GM18907 (cell line): ENCODE data around the gene PIK3IP1.
"Not testable (repeated sequence)": the region's sequence is repeated elsewhere in the genome, so short reads cannot be mapped to it uniquely, and the experiment has no call there.

ENCODE experiments used
- ATAC-seq: cut with Tn5 transposase; IDR thresholded peaks from one replicate; pipeline ENCODE4 v1.9.1; 2021; ENCODE audit warnings: mild to moderate bottlenecking, moderate library complexity; ENCODE audit not compliant: unreplicated experiment

Gene PIK3IP1

GRCh38 chr22:31259798-31260473 is 32.4 kb downstream of the PIK3IP1 start:
- ATAC-seq, result no peak

GRCh38 chr22:31253949-31254348 is 38.3 kb downstream of the PIK3IP1 start:
- ATAC-seq, result no peak

DNA sequence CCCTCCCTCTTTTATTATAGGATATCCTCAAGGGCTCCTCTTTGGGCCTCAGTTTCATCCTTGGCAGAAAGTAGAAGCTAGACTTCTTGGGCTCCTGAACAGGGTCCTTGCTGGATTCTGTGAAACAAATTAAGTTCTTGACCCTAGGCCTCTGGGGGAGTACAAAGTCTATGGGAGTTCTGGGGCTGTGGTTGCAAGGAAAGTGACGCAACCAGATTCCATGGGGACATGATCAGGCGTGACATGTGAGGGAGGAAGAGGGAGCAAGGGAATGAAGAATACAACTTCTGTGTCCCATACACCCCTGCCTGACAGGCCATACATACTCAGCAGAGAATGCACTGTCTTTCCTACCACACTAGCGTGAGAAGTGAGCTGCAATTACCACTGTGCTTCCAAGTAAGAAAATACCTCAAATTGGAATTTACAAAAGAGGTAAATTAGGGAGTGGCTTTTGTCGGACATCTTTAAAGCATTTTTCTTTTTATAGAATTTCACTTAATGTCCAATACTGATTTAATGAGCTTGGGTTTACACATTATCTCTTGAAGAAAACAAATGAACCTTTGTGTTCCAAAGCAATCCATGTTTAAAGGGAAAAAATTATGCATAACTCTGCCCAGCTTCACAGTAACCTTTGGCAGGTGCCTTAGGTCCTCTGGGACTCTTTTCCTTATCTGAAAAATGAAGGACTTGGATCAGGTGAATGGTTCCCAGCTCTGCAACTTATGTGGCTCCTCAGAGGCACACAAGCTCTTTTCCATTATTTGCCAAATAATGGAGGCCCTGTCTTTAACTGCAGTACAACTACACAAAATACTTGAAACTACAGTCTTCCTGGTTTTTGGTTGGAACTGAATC is 41.3 kb downstream of the PIK3IP1 start:
- ATAC-seq, result no peak

GRCh38 chr22:31248965-31249958 is 43.0 kb downstream of the PIK3IP1 start:
- no peak for ATAC-seq

DNA sequence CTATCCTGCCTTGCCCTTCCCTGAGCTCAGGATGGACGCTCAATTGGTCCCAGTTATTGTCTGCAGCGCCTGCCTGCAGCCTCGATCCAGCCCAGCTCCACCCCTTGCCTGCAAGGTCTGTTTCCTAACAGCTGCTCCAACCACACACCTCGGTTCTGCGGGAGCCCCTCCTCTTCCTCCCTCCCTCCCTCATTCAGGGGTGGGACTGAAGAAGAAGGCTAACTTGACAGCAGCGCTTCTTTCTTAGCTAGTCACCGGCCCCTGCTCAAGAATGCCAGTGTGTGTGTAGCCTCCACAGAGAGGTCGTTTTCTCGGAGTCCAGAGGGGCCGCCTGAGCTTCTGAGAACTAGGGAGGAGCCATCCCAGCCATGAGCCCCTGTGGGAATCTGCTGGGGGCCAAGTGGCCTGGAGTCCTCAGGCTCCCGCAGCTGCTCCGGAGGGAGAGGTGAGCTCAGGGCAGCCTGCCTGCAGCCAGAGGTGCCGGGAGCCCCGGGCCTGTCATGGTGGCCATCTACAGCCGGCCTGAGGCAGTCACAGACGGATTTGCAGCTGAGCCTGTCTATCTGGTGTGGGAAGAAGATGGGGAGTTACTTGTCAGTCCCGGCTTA is 44.0 kb downstream of the PIK3IP1 start:
- ATAC-seq, result no peak

DNA sequence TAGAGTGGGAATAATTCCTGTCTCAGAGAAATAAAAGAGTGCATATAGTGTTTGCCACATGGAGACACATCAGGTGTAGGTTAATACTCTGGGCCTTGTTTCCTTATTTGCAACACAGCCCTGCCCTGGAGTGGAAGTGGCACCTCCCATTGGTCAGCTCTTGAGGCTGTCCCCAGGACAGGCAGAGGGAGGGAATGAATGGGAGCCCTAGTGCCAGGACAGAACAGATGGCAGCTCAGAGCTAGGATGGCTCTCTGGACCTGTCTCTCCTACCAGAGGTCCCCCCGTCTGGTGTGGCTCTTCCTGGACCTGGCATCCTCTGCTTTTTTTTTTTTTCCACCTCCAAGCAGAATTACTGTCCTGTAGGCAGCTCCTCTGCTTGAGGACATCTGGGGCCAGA is 44.6 kb downstream of the PIK3IP1 start:
- no peak for ATAC-seq

GRCh38 chr22:31246687-31247086 is 45.6 kb downstream of the PIK3IP1 start:
- ATAC-seq, result no peak

DNA sequence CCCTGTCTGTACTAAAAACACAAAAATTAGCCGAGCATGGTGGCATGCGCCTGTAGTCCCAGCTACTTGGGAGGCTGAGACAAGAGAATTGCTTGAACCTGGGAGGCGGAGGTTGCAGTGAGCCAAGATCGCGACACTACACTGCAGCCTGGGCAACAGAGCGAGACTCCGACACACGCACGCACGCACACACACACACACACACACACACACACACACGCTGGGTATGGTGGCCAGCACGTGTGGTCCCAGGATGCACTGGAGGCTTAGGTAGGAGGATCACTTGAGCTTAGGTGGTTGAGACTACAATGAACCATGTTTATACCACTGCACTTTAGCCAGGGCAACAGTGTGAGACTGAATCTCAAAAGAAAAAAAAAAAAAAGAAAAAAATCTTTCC is 46.3 kb downstream of the PIK3IP1 start:
- ATAC-seq, result not testable (repeated sequence)

DNA sequence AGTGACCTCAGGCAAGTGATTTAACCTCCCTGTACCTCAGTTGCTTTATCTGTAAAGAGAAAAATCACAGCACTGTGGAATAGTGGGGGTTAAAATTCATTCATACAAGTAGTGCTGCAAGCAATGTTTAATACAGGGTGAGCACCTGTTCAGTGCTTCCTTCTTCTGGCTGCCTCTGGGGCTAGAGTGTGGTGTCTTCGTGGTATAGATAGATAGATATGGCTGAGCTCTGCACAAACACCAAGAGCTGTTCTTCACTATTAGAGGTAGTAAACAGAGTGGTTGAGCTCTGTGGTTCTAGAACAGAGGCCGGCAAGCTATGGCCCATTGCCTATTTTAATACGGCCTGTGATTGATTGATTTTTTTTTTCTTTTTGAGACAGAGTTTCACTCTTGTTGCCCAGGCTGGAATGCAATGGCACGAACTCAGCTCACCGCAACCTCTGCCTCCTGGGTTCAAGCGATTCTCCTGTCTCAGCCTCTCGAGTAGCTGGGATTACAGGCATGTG is 47.3 kb downstream of the PIK3IP1 start:
- ATAC-seq, result no peak

- no peak for ATAC-seq
These were observed 48.0 kb downstream of the PIK3IP1 start for GRCh38 chr22:31244046-31244942.

DNA sequence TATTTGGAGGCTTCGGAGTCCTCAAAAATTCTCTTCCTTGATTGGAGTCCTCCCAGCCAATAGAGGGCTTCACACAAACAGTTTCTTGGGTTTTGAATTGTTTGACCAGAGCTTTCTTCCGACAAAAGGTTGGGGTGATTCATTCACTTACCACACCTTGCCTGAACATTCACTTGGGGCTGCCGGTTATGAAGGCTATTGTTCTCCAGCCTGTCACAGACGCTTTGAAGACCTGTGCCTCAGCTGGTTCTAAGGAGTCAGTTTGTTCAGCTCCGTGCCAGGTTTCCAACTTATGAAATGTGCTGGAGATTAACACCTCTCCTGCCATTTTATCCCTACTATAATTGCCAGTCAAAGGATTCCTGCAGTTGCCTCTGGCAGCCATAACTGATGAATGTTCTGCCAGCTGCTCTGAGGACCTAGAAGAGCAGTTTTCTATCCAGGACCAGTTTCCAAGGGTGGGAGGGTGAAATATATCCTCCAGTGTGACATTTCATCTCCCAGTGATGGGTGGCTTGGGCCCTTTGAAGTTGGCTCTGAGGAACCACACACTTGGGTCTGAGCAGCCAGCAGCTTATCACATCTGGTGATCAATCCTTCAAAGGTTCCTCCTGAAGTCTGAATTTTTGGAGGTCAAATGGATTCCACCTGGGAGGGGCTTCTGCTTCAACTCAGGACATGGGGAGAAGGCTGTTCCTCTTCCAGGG is 48.8 kb downstream of the PIK3IP1 start:
- ATAC-seq, result no peak

DNA sequence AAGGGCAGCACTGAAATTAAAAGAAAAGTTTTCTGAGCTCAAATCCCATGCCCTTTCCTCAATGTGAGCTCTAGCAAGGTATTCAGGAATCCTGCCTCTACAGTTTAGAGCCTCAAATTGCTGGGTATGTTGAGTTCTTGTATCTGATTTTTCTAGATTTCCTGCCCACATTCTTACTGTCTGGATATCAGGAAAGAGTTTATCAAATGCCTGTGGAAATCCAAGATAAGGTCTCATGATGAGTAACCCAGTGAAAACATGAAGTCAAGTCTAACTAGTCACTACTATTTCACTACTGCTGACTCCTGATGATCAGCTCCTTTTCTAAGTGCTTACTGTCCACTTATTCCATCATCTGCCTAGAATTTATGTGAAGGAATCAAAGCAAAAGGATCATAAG is 50.4 kb downstream of the PIK3IP1 start:
- no peak for ATAC-seq

DNA sequence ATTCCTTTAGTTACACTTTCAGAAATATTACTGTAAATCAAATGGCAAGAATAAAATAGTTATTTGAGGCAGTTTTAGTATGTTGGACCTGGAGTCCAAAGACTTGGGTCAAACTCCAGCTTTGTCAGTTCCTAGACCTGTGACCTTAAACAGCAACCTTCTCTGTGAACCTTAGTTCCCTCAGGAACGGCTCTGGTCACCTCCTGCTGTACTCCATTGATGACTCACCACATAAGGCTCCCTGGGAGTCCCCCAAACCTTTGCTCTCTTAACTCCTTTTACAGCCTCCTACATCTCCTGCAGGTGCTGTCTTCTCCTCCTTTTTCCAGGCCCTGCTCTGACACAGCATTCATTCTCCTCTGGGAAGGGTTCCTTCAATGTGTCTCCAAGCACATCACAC is 51.1 kb downstream of the PIK3IP1 start:
- no peak for ATAC-seq

DNA sequence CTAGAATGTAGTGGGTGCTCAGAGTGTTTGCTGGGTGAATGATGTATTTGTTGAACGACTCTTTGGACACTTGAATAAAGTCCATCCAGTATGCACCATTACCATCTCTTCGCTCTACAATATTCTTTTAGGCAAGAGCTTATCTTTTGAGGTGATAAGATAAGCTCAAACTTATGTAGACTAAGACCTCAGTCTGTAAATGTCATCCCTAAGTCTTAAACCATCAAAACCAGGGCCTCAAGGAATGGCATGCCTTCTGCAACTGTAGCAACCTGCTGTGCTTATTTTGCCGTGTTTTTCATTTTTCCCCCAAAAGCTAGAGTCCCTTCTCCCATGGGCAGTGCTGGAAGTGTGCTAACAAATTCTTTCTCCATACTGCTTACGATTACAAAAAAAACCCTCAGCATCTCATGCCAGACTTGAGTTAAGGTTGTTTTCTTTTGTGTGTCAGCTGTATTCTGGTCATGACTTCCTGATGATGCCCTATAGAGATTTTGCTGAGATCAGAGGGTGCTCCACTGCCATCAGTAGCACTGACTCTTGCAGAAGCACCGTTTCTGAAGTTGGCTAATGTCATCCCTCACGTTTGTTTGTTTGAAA is 52.4 kb downstream of the PIK3IP1 start:
- no peak for ATAC-seq

DNA sequence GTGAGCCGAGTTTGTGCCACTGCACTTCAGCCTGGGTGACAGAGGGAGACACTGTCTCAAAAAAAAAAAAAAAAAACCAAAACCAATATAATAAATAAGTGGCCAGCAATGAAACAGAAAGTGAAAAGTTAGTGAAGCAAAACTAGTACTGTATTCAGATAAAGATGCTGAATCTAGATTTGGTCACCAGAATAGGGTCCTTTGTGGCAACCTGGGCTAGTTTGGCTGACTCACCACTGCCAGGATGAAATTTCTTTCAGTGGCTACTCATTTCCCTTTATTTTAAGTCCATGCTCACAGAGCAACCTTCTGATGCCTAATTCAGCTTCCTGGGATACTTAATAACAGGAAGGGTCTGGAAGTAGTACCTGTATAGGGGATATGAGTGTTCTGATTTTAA is 54.2 kb downstream of the PIK3IP1 start:
- ATAC-seq, result peak; percentile 56

DNA sequence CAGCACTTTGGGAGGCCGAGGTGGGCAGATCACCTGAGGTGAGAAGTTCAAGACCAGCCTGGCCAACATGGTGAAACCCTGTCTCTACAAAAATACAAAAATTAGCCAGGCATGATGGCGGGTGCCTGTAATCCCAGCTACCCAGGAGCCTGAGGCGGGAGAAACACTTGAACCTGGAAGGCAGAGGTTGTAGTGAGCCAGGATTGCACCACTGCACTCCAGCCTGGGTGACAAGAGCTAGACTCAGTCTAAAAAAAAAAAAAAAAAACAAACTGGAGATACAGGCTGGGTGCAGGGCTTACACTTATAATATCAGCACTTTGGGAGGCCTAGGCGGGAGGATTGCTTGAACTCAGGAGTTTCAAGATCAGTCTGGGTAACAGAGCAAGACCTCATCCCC is 56.2 kb downstream of the PIK3IP1 start:
- ATAC-seq, result not testable (repeated sequence)

DNA sequence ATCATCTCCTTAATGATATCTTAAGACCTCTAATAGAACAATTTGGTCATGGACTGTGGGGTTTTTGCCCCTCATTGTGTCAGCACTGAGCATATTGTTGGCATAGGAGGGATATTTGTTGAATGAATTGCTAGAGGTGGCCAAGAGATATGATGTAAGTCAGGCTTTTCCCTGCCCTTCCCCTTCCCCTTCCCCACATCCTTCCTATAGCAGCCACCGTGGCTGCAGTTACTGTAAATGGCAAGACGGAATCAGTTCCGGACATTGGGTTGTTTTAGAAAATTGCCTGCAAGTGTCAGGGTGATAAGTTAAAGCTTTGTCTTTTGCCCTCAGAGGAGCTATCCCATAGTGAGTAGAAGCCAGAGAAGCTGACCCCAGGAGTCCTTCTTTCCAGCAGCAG is 57.2 kb downstream of the PIK3IP1 start:
- ATAC-seq, result no peak

GRCh38 chr22:31233001-31233400 is 59.3 kb downstream of the PIK3IP1 start:
- no peak for ATAC-seq
